OCI-LY3 (cell line): ENCODE measurements around the gene MOB3B.

Experiments used
- H2AFZ ChIP-seq: fragments of 200-600, 300-600 bp; shearing (Covaris generic); 2 replicates; pipeline ENCODE4 v1.6.0; 2014; ENCODE audit warnings: antibody characterized with exemption, low read depth, low read length
- H3K27ac ChIP-seq: fragments of 200-600, 300-600 bp; sonication (generic); 2 replicates; pipeline ENCODE4 v1.5.1; 2014; ENCODE audit warnings: mild to moderate bottlenecking, low read length, moderate library complexity, mixed read lengths
- H3K27me3 ChIP-seq: fragments of 200-600, 300-600 bp; sonication (generic); 2 replicates; pipeline ENCODE4 v1.6.1; 2014; ENCODE audit warnings: low read depth, low read length, mixed read lengths
- H3K36me3 ChIP-seq: fragments of 200-600, 300-600 bp; sonication (generic); replicated peaks from 2 replicates; pipeline ENCODE3; 2014; ENCODE audit warnings: low read depth, low read length, mixed read lengths
- H3K4me1 ChIP-seq: fragments of 300-600, 200-600 bp; sonication (generic); 2 replicates; pipeline ENCODE4 v1.6.1; 2014; ENCODE audit warnings: low read length, mixed read lengths
- H3K4me2 ChIP-seq: fragments of 200-600, 300-600 bp; sonication (generic); 2 replicates; pipeline ENCODE4 v1.6.1; 2014; ENCODE audit warnings: low read length, mixed read lengths
- H3K4me3 ChIP-seq: fragments of 300-600, 200-600 bp; sonication (generic); 2 replicates; pipeline ENCODE4 v1.5.1; 2014; ENCODE audit warnings: antibody characterized with exemption, mild to moderate bottlenecking, low read length, moderate library complexity
- H3K79me2 ChIP-seq: fragments of 300-600, 200-600 bp; shearing (Covaris generic); 2 replicates; pipeline ENCODE4 v1.6.1; 2014; ENCODE audit warnings: mild to moderate bottlenecking, low read length, mixed read lengths
- H3K9ac ChIP-seq: fragments of 300-600, 200-600 bp; shearing (Covaris generic); 2 replicates; pipeline ENCODE4 v1.6.0; 2014; ENCODE audit warnings: mild to moderate bottlenecking, low read length, moderate library complexity
- H3K9me3 ChIP-seq: fragments of 200-600, 300-600 bp; shearing (Covaris generic); 2 replicates; pipeline ENCODE4 v1.6.1; 2014; ENCODE audit warnings: low read length, mixed read lengths; ENCODE audit not compliant: insufficient read depth
- H4K20me1 ChIP-seq: fragments of 200-600, 300-600 bp; sonication (generic); 2 replicates; pipeline ENCODE4 v1.6.1; 2016; ENCODE audit warnings: low read length, mixed read lengths; ENCODE audit not compliant: insufficient read depth
- CTCF ChIP-seq: fragments of 200-600, 300-600 bp; sonication (generic); IDR thresholded peaks from 2 replicates; pipeline ENCODE4 v1.5.1; 2014; ENCODE audit warnings: antibody characterized with exemption, low read length, low read depth
- EZH2phosphoT487 ChIP-seq: fragments of 200-600 bp; shearing (Covaris generic); IDR thresholded peaks from 2 replicates; pipeline ENCODE4 v1.6.1; 2018; ENCODE audit warnings: antibody characterized with exemption, mixed run types, low read depth

MOB3B gene

GRCh38 chr9:27433631-27434325 is 95.8 kb downstream of the MOB3B start:
- Histone ChIP-seq H3K4me3 (no peak overlapping the region), H3K27ac (no peak overlapping the region), H3K79me2 (no peaks in the 10 kb centered on the region), H3K27me3 (peaks cover 25% of the 10 kb centered on the region), H3K4me2 (no peak overlapping the region), H3K9ac (no peak overlapping the region), H2AFZ (no peak overlapping the region), H4K20me1 (no peaks in the 10 kb centered on the region), H3K4me1 (no peaks in the 10 kb centered on the region), H3K36me3 (no peaks in the 10 kb centered on the region), H3K9me3 (no peaks in the 10 kb centered on the region)
- no peak for TF ChIP-seq EZH2phosphoT487
- no peak for TF ChIP-seq CTCF

- H2AFZ ChIP-seq: no peak overlapping the region
- no peaks in the 10 kb centered on the region for H3K79me2 ChIP-seq
- H3K4me3 ChIP-seq: no peak overlapping the region
- no peaks in the 10 kb centered on the region for H3K36me3 ChIP-seq
- H4K20me1 ChIP-seq: no peaks in the 10 kb centered on the region
- no peaks in the 10 kb centered on the region for H3K4me1 ChIP-seq
- no peak overlapping the region for H3K4me2 ChIP-seq
- H3K9me3 ChIP-seq: no peaks in the 10 kb centered on the region
- H3K27ac ChIP-seq: no peak overlapping the region
- H3K9ac ChIP-seq: no peak overlapping the region
- H3K27me3 ChIP-seq: peaks cover 14% of the 10 kb centered on the region
- TF ChIP-seq CTCF (no peak), EZH2phosphoT487 (no peak)
Observed at GRCh38 chr9:27432308-27432707, 97.3 kb downstream of the MOB3B start.

- H2AFZ ChIP-seq: no peak overlapping the region
- H3K4me1 ChIP-seq: no peaks in the 10 kb centered on the region
- no peak overlapping the region for H3K4me2 ChIP-seq
- no peak overlapping the region for H3K9ac ChIP-seq
- no peak overlapping the region for H3K4me3 ChIP-seq
- TF ChIP-seq CTCF: no peak
- no peak for TF ChIP-seq EZH2phosphoT487
- no peaks in the 10 kb centered on the region for H3K79me2 ChIP-seq
- no peaks in the 10 kb centered on the region for H3K9me3 ChIP-seq
- peaks cover 14% of the 10 kb centered on the region for H3K27me3 ChIP-seq
- H4K20me1 ChIP-seq: no peaks in the 10 kb centered on the region
- H3K27ac ChIP-seq: no peak overlapping the region
- H3K36me3 ChIP-seq: no peaks in the 10 kb centered on the region
Observed at GRCh38 chr9:27431543-27432147, 98.0 kb downstream of the MOB3B start.

- Histone ChIP-seq H3K36me3 (no peaks in the 10 kb centered on the region), H3K79me2 (no peaks in the 10 kb centered on the region), H3K27ac (no peak overlapping the region), H3K4me1 (no peaks in the 10 kb centered on the region), H4K20me1 (no peaks in the 10 kb centered on the region), H2AFZ (no peak overlapping the region), H3K27me3 (peaks cover 14% of the 10 kb centered on the region), H3K4me2 (no peak overlapping the region), H3K4me3 (no peak overlapping the region), H3K9ac (no peak overlapping the region), H3K9me3 (no peaks in the 10 kb centered on the region)
- no peak for TF ChIP-seq EZH2phosphoT487
Observed at GRCh38 chr9:27430750-27431535, 98.7 kb downstream of the MOB3B start.
